GM23338 (cell line): ENCODE results near the gene ZNF326. TPM values are rescaled to one million over a fixed set of nuclear protein-coding genes. Genes with fewer than 3 reads are reported as not detected.
"Not testable (repeated sequence)": the region's sequence is repeated elsewhere in the genome, so short reads cannot be mapped to it uniquely, and the experiment has no call there.

ENCODE experiments used
- ATAC-seq: fragments of 200-7000 bp; cut with Tn5 transposase; 3 replicates; pipeline ENCODE4 v1.9.1; 2020
- DNase-seq: peaks from one replicate; pipeline ENCODE4 v3.0.0-alpha.2; 2015; ENCODE audit warnings: low spot score
- H2AFZ ChIP-seq: fragments of 200-600 bp; sonication (generic); 2 replicates; pipeline ENCODE4 v1.8.0; 2016; ENCODE audit warnings: antibody characterized with exemption, mild to moderate bottlenecking, moderate library complexity
- H3F3A ChIP-seq: fragments of 200-600 bp; sonication (generic); replicated peaks from 2 replicates; pipeline ENCODE4 v1.8.0; 2017; ENCODE audit warnings: antibody characterized with exemption, mixed run types, low read depth
- H3K27ac ChIP-seq: fragments of 200-600 bp; sonication (generic); 2 replicates; pipeline ENCODE4 v1.6.1; 2016; ENCODE audit warnings: low read depth
- H3K27me3 ChIP-seq: fragments of 200-600 bp; sonication (generic); 2 replicates; pipeline ENCODE4 v1.8.0; 2016; ENCODE audit warnings: mild to moderate bottlenecking, mixed run types, moderate library complexity; ENCODE audit not compliant: insufficient read depth
- H3K36me3 ChIP-seq: fragments of 200-600 bp; sonication (generic); 2 replicates; pipeline ENCODE4 v1.8.0; 2016; ENCODE audit warnings: mild to moderate bottlenecking; ENCODE audit not compliant: insufficient read depth
- H3K4me1 ChIP-seq: fragments of 200-600 bp; sonication (generic); 2 replicates; pipeline ENCODE4 v1.8.0; 2016; ENCODE audit warnings: mild to moderate bottlenecking, moderate library complexity; ENCODE audit not compliant: insufficient read depth
- H3K4me2 ChIP-seq: fragments of 200-600 bp; sonication (generic); 2 replicates; pipeline ENCODE4 v1.7.1; 2017; ENCODE audit warnings: mixed run types
- H3K4me3 ChIP-seq: fragments of 200-600 bp; sonication (generic); 2 replicates; pipeline ENCODE4 v1.6.1; 2016; ENCODE audit warnings: mixed run types
- H3K79me2 ChIP-seq: fragments of 200-600 bp; sonication (generic); replicated peaks from 2 replicates; pipeline ENCODE4 v1.8.0; 2017; ENCODE audit warnings: mild to moderate bottlenecking; ENCODE audit not compliant: insufficient read depth
- H3K9me2 ChIP-seq: fragments of 200-600 bp; sonication (generic); 2 replicates; pipeline ENCODE4 v1.8.0; 2017; ENCODE audit not compliant: insufficient read depth
- H4K20me1 ChIP-seq: fragments of 200-600 bp; sonication (generic); replicated peaks from 2 replicates; pipeline ENCODE4 v1.8.0; 2017; ENCODE audit warnings: mild to moderate bottlenecking; ENCODE audit not compliant: insufficient read depth
- H3K27ac Mint-ChIP-seq: 2 replicates; pipeline ENCODE4 v1.8.0; 2020; ENCODE audit warnings: inconsistent platforms, mild to moderate bottlenecking, moderate library complexity, mixed read lengths
- H3K27me3 Mint-ChIP-seq: 3 replicates; pipeline ENCODE4 v1.8.0; 2022; ENCODE audit warnings: low read depth, mild to moderate bottlenecking, moderate library complexity, mixed read lengths, inconsistent platforms; ENCODE audit not compliant: insufficient read depth, poor library complexity
- H3K36me3 Mint-ChIP-seq: 3 replicates; pipeline ENCODE4 v1.8.0; 2021; ENCODE audit warnings: low read depth, mild to moderate bottlenecking, inconsistent platforms, moderate library complexity, mixed read lengths
- H3K4me1 Mint-ChIP-seq: 3 replicates; pipeline ENCODE4 v1.8.0; 2020; ENCODE audit warnings: mild to moderate bottlenecking, inconsistent platforms, mixed read lengths
- H3K4me3 Mint-ChIP-seq: 3 replicates; pipeline ENCODE4 v1.8.0; 2021; ENCODE audit warnings: moderate library complexity, mild to moderate bottlenecking, inconsistent platforms, mixed read lengths
- H3K9me3 Mint-ChIP-seq: 3 replicates; pipeline ENCODE4 v1.8.0; 2020; ENCODE audit warnings: moderate library complexity, mild to moderate bottlenecking, inconsistent platforms, mixed read lengths
- JUNB ChIP-seq: IDR thresholded peaks from one replicate; pipeline ENCODE4 v1.6.1; 2016; ENCODE audit warnings: antibody characterized with exemption; ENCODE audit not compliant: unreplicated experiment
- NANOG ChIP-seq: IDR thresholded peaks from 2 replicates; pipeline ENCODE4 v1.6.1; 2016; ENCODE audit warnings: antibody characterized with exemption, borderline replicate concordance
- POLR2AphosphoS5 ChIP-seq: IDR thresholded peaks from 2 replicates; pipeline ENCODE4 v1.6.1; 2016; ENCODE audit warnings: antibody characterized with exemption, low read depth
- REST ChIP-seq: IDR thresholded peaks from one replicate; pipeline ENCODE4 v1.6.1; 2018; ENCODE audit warnings: antibody characterized with exemption; ENCODE audit not compliant: unreplicated experiment
- STAT1 ChIP-seq: IDR thresholded peaks from one replicate; pipeline ENCODE4 v1.6.1; 2016; ENCODE audit warnings: antibody characterized with exemption; ENCODE audit not compliant: unreplicated experiment
- ZNF114 ChIP-seq: fragments of 250-450 bp; sonication (Bioruptor Pico); IDR thresholded peaks from 2 replicates; pipeline ENCODE4 v1.5.0; 2020; ENCODE audit warnings: mild to moderate bottlenecking, moderate library complexity
- ZNF331 ChIP-seq: fragments of 250-450 bp; sonication (Bioruptor Pico); IDR thresholded peaks from 2 replicates; pipeline ENCODE4 v1.5.0; 2020; ENCODE audit warnings: low read depth, mild to moderate bottlenecking, moderate library complexity
- polyA plus RNA-seq: library from polyadenylated mRNA; unstranded; fragments of >200 nt; fragmentation: Nextera tagmentation; extraction: Ambion mirVana; gene quantifications from 2 replicates; pipeline ENCODE4 v1.2.1, GENCODE V29; 2016
- total RNA-seq: library from RNA; depleted of rRNA; stranded (reverse); fragments of >200 nt; shearing (Covaris generic); gene quantifications from 2 replicates; pipeline ENCODE4 v1.2.3, GENCODE V29; 2014

ZNF326 gene
- total and polyA plus RNA-seq, 2 experiments from 2014 or later: 28.6 to 35.1 TPM

GRCh38 chr1:89980605-89981004, 14.3 kb upstream of the ZNF326 start:
- no peaks in the 10 kb centered on the region for H3K36me3 Mint-ChIP-seq
- Histone ChIP-seq H3K79me2 (no peaks in the 10 kb centered on the region), H3K9me2 (no peaks in the 10 kb centered on the region), H3K27me3 (no peaks in the 10 kb centered on the region), H3K4me1 (peaks cover 13% of the 10 kb centered on the region), H2AFZ (no peak overlapping the region), H3F3A (no peaks in the 10 kb centered on the region), H3K27ac (no peak overlapping the region), H3K4me3 (no peak overlapping the region), H4K20me1 (no peaks in the 10 kb centered on the region), H3K4me2 (no peak overlapping the region), H3K36me3 (no peaks in the 10 kb centered on the region)
- H3K27ac Mint-ChIP-seq: no peak overlapping the region
- H3K4me3 Mint-ChIP-seq: no peak overlapping the region
- peaks cover 12% of the 10 kb centered on the region; the same call in 2 of the 3 replicates for H3K4me1 Mint-ChIP-seq
- DNase-seq (peak; percentile 50), ATAC-seq (peak; percentile 46; the same call in 1 of the 3 replicates)
- no peaks in the 10 kb centered on the region for H3K9me3 Mint-ChIP-seq
- TF ChIP-seq POLR2AphosphoS5 (no peak), STAT1 (no peak), REST (no peak), ZNF114 (CRISPR knock-in tag) (no peak), NANOG (no peak), ZNF331 (CRISPR knock-in tag) (no peak), JUNB (no peak)
- H3K27me3 Mint-ChIP-seq: no peaks in the 10 kb centered on the region

- not testable (repeated sequence) for H3K4me3 ChIP-seq, H3K36me3 ChIP-seq, H3K27ac Mint-ChIP-seq, H3K27me3 Mint-ChIP-seq, H3K36me3 Mint-ChIP-seq, H3F3A ChIP-seq, H3K4me2 ChIP-seq, H3K27me3 ChIP-seq, H3K9me2 ChIP-seq, H2AFZ ChIP-seq, H3K27ac ChIP-seq, H3K4me3 Mint-ChIP-seq, H3K9me3 Mint-ChIP-seq, ATAC-seq, DNase-seq, H4K20me1 ChIP-seq, H3K79me2 ChIP-seq
- peaks cover 12% of the 10 kb centered on the region; the same call in 2 of the 3 replicates for H3K4me1 Mint-ChIP-seq
- peaks cover 13% of the 10 kb centered on the region for H3K4me1 ChIP-seq
Observed at GRCh38 chr1:89982846-89983245, 12.1 kb upstream of the ZNF326 start.

GRCh38 chr1:89984564-89985116, 10.3 kb upstream of the ZNF326 start:
- peaks cover 14% of the 10 kb centered on the region for H3K4me1 Mint-ChIP-seq
- H3K4me3 Mint-ChIP-seq, H3F3A ChIP-seq, H4K20me1 ChIP-seq, H3K36me3 Mint-ChIP-seq, H3K4me3 ChIP-seq, H3K79me2 ChIP-seq, H3K27ac Mint-ChIP-seq, H2AFZ ChIP-seq, DNase-seq, H3K9me3 Mint-ChIP-seq, H3K27me3 ChIP-seq, ATAC-seq, H3K36me3 ChIP-seq, H3K4me2 ChIP-seq, H3K27me3 Mint-ChIP-seq, H3K27ac ChIP-seq, H3K9me2 ChIP-seq: not testable (repeated sequence)
- peaks cover 16% of the 10 kb centered on the region for H3K4me1 ChIP-seq
